AG08396 (cell line): Measurements from ENCODE around the gene LRMDA.
"Not testable (repeated sequence)": the region's sequence is repeated elsewhere in the genome, so short reads cannot be mapped to it uniquely, and the experiment has no call there.

Source experiments
- DNase-seq: peaks from one replicate; pipeline ENCODE4 v3.0.0; 2012; ENCODE audit warnings: low spot score, mixed read lengths

LRMDA gene

DNA sequence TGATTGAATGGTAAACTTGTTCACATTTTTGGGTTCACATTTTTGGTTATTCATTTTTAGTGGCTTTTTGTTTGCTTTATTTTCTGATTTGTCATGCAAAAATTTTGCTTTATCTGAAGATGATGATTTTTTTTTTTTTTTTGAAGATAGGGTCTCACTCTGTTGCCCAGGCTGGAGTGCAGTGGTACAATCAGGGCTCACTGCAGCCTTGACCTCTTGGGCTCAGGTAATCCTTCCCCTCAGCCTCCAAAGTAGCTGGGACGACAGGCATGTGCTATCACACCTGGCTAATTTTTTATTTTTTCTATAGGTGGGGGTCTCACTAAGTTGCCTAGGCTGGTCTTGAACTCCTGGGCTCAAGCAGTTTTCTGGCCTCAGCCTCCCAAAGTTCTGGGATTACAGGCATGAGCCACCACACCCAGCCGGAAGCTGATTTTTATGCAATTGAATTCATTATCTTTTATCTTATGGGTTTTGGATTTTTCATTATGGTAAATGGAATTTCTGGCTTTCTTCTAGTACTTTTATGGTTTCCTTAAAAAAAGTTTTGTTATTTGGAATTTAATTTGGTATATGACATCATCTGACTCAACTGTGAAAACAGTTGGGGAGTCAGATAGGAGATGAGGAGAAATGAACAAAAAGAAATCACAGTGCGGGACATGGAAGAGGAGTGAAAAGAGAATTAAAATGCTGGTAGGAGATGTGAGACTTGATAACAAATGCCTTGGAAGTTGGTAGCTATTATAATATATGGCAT is 158.7 kb downstream of the LRMDA start:
- DNase-seq: no peak

DNA sequence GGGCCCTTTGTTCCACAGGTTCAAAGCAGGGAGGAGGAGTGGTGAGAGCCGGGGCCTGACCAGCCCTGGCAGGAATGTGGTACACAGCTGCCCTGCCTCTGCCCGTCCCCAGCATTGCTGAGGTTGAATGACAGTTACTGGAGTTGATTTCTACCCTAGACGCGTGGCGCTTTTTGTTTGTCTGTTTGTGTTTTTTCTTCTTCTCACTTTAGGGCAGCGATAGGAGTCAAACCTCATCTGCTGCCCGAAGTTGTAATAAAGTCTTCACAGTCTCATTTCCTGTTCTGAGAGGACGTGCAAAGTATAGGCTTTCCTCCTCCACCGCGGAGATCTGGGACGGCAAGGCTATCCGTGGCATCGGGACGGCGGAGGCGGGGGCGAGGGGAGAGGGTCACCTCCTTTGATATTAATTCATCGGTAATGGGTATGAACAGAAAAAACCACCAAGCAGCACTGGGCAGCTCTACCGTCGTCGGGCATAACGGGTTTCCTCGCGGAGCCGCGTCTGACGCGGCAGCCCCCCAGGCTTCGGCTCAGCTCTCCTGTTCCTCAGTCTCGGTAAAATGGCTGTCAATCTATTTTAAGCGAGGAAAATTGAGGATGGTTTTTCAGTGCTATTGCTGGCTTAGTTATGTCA is 160.8 kb downstream of the LRMDA start:
- DNase-seq: no peak

DNA sequence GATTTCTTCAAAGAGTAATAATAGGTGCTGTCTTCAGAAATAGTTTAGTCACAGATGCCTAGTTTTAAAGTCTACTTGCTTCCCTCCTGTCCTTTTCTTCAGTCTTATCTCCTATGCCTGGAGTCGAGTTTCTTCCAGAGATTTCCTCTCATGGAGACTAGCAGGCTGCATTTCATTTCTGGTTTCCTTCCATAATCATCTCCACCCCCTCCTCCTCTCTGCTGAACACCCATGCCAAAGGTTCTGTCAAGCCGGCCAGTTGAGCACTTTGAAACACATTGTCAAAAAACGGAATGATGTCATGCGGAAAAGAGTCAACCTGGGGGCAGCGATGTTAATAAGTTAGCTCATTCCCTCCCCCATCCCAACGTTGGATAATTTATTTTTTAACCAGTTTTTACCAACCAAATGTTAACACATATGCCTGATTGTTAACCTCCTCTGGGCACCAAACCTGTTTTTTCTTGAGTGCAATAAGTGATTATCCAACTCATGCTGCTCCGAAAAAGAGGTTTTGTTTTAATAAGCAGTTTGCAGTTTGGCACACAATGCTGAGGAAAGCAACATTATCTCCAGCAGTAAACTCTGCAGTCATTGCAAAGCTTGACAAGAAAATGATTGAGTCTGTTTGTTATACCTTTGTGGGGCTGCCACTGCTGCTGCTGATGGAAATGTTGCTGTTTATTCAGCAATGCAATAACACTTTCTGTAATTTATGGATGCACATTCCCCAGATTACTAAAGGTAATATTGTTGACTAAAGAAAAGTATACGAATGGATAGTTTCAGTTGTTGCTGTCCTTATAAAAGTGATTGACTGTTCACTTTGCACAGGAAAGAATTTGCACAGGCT is 161.6 kb downstream of the LRMDA start:
- DNase-seq: no peak

DNA sequence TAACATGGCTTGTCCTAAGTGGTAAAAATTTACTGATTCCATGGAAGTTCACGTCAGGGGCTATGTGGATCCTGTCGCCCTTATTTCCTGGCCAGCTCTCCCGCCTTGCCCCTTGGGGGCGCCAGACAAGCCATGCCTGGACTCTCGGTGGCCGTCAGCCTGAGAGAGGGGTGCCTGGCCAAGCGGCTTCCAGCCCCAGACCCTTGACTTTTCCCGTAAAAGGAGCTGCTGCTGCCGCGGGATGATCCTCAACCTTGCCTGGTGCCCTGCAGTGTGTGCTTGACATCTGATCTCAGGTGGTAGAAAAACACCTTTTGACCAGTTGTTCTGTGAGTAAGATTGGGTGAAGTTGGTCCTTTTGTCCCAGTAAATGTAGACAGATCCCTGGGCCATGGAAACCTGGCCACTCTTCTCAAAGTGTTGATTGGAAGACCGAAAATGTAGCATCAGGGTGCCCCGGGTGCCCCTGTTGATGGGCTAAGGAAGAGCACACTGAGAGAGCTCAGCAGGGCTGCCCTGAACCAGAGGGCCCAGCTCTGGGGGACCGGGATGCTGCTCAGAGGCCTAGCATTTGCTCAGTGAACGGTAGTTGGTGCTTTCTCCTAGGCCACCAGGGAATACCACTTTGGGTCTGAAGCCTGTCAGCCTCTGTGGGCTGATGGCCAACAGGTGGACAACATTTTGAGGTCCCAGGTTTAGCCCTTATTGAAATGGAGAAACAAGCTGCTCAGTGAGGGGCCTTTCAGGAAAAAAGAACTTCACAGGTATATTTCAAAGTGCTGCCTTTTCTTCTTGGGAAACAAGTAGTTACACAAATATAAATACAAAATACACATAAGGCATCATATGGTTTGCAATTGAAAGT is 162.5 kb downstream of the LRMDA start:
- no peak for DNase-seq

DNA sequence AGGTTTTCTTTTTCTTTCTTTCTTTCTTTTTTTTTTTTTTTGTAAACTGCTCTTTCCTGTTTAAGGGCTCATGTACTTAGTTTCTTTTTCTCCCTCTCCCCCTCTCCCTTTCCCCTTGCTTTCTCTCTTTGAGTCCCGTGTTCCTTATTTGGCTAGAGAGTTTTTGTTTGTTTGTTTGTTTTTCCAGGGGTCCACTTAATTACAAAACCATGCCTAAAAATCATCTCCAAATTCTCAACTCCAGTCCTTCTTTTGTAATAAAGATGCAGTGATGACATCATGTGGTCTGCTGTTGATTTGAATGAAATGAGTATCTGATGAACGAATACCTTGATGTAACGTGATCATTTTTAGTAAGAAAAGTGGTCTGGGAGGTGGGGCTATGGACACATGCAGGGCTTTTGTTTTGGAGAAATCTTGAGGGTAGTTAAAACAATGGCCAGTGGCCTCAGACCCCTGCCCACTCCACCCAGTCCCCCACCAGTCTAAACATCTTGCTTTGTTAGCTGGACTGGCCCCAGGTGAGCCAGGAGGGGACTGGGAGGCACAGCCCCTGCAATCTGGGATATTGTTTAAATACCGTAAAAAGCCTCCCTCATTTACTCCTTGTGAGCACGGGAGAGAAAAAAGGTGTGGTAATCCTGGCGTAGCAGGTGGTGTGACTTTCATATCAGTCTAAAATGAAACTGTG is 165.7 kb downstream of the LRMDA start:
- DNase-seq: no peak

DNA sequence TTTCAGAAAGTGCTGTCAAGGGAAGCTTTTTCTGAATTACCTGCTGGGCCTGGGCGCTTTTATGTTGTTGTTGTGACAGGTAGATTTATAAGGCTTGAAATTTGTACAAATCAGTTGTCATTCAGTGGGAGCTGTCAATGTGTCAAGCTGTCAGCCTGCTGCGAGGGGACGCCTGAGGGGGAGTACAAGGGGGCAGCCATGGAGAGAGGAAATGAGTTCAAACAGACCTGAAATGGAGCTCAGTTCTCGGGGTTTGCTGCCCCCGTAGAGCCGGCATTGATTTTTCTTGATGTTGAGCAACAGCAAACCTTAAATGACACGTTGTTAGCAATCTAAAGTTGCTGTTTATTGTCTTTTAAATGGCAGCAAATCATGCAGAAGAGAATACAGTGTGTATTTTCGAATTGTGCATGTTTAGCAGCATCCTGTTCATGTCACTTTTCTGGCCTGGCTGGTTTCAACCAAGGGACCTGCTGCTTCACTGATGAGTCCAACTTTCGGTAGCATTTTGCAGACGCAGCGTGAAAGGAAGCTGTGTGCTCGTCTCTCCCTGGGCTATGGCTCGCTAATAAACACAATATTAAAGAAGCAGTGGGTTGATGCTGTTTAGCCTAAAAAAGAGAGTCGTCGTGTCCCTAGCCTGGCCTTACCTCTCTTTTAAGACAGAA is 166.5 kb downstream of the LRMDA start:
- no peak for DNase-seq

DNA sequence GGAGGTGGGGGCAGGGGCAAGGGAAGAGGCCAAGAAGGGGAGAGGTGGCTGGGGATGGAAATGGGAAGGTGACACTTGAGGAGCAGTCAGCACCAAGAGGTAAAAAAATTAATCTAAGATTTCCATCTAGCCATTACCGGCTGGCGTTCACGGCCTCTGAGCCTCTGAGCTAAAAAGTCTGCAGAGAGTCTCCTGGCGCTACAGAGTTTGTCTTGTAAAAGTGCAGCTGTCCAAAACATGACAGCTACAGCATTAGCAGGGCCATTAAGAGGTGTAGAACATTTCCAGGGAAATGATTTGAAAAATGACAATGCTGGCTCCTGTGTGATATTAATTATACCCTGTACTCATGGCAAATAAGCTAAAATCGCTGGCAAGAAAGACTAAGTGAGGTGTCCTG is 167.6 kb downstream of the LRMDA start:
- DNase-seq: no peak

DNA sequence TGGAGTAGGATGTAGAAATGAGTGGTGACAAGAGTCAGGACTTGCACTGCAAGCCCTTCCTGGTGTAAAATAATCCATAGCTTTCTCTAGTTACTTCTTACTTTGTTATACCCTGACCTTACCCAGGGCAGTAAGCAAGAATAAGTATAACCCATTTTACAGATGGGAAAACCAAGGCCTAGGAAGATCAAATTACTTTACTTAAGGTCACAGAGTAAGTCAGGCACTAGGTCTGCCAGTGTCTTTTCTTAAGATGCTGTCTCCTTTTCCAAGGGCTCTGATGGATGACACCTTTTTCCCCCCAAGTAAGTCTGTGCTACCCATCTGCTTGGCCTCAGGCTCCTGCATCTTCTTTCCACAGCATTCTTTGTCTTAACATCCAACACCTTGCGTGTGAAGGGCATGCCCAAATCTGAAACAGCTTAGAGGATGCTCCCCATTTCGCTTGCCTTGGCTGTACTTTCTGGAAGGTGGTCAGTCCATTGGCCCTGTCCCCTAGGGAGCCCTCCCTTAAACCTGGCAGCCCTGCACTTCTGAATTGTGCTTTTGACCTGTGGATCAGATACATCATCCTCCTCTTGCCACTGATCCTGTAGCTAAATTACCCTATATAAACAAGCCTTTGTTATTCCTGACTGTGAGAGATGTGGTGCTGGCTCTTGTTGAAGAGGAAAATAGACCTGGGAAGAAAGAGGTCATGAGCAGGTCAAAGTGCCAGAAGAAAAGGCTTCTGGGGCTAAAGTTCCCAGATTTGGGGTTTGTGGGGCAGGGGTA is 168.6 kb downstream of the LRMDA start:
- no peak for DNase-seq

DNA sequence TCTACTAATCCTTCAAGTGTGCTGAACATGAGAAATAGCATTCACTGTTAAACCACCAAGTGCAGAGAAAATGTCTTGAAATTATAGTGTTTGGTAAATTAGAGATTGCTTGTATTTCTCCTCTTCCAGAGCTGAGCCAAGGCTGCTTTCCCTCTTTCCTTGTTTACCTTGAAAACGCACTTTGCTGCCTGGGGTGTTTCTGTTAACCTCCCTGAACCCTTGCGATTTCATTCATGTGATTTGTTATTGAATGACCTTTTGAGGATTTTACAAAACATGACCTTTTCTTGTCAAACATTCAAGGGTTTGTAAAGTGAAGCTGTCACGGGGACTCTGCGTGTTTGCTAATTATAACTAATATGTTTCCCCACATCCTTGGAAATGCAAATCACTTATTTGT is 169.4 kb downstream of the LRMDA start:
- DNase-seq: no peak

DNA sequence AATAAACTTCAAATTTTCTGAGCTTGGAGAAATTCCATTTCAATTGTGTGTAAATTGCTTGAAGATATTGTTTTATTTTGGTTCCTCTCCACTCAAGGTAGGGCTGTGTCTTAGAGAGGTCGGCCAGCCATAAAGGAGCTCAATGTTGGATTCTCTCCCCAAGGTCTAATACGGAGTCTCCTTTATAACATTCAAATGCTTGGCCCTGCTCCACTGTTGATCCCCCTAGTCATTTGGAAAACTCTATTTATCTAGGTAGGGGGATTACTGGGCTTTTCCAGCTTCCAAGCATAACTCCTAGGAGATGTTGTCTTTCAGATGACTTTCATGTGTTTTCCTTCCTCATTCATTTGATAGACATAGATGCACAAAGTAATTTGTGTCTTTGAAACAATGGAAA is 170.9 kb downstream of the LRMDA start:
- no peak for DNase-seq

DNA sequence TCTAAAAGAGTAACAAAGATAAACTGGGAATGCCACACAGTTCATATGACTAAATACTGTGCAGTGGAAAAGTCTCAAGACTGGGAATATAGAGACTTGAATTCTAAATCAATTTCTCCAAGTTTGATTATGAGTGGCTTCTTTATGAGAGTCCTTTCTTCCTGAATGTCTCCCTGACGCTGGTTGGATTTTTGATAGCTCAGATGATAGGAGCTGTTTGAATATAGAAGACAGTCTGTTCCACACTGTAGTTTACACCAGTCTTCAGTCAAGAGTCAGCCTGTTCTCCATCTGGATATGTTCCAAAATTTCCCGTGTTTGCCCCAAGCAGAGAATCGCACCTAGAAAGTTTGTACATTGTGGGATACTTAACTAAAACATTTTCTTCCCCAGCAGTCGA is 173.7 kb downstream of the LRMDA start:
- no peak for DNase-seq

DNA sequence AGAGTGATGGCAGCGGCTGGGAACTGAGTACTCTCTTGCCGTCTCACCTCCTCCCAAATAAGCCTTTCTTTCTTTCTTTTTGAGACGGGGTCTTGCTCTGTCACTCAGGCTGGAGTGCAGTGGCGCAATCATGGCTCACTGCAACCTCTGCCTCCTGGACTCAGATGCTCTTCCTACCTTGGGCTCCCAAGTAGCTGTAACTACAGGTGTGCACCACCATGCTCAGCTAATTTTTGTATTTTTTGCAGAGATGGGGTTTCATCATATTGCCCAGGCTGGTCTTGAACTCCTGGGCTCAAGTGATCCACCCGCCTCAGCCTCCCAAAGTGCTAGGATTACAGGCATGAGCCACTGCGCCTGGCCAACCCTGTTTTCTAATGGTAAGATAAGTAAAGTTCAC is 174.4 kb downstream of the LRMDA start:
- DNase-seq: not testable (repeated sequence)

DNA sequence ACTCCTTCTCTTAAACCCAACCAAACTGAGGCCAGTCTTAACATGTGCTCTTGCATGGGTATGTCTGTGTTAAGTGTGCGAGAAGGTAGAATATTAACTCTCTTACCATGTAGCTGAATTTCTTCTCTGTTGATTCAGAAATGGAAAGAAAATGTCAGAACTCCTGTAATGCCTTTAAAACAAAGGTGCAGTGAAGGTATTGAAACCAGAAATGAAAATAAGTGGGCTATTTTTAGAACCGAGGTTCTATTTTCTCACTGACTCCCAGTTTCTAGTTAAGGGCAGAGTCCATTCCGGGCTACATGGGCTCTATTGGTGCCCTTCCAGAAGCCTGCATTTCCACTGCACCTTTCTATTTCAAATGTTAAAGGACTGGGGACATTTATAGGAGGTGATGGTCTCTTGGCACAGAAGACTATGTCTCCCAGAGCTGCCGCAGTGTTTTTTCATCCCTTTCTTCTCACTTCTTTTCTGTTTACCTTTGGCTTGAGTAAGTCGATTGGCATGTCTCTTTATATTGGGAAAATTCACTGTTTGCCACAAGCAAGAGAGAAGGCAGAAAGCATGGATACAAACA is 174.9 kb downstream of the LRMDA start:
- no peak for DNase-seq

DNA sequence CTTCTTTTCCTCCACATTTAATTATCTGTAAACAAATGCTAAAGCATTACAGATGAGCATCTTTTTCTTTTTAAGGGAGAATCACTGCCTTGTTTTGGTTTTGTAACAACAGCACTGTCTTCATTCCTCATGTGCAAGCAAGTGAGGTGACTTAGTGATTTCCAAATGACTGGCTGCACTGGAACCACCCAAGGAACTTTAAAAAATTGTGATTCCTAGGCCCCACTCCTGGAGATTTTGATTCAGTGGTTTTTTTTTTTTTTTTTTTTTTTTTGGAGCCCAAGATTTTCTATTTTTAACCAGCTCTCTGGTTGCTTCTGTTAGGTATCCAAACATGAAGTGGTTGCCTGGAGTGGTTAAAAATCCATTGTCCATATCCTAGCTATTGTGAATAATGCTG is 176.2 kb downstream of the LRMDA start:
- DNase-seq: no peak

DNA sequence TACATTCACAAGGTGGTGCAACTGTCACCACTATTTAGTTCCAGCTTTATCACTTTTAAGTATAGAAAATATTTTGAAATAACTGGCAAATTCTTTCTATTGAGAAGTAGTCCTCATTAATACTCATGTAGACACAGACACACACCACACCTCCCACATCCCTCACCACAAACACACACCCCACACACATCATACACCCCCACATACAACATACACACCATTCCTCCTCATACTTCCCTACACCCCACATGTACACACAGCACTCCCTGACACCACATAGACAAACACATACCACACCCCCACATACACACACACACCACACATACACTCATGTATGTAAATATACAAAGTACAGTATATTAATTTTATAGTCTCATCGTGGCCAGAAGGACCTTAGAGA is 178.8 kb downstream of the LRMDA start:
- no peak for DNase-seq

DNA sequence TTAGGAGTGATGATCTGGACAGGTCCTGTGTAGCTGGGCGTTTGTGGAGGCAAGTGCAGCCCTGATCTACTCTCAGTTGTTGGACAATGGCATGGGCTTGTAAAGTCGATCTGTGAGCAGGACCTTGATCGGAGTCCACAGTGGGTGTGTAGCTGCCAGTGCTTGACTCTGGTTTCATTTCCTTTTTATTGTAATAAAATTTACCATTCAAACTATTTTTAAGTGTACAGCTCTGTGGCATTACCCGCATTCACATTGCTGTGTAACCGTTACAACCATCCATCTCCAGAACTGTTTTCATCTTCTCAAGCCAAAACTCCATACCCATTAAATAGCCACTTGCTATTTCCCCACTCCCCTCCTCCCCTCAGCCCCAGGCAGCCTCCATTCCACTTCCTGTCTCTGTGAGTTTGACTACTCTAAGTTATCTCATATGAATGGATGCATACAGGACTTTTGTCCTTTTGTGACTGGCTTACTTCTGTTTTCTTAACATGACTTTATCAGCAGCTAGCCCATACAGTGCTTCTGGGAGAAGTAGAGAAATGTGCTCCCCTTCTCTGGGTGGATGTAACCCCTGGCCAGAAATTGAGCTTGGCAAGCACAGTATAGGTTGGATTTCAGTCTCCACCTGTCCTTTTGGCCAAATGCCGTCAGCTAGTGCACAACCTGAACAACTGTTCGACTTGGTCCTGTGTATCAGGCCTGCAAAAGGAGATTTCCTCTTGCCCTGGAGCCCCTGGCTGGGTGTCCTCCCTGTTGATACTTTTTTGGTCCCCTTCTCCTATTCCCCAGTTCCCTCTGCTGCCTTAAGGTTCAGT is 180.0 kb downstream of the LRMDA start:
- no peak for DNase-seq

DNA sequence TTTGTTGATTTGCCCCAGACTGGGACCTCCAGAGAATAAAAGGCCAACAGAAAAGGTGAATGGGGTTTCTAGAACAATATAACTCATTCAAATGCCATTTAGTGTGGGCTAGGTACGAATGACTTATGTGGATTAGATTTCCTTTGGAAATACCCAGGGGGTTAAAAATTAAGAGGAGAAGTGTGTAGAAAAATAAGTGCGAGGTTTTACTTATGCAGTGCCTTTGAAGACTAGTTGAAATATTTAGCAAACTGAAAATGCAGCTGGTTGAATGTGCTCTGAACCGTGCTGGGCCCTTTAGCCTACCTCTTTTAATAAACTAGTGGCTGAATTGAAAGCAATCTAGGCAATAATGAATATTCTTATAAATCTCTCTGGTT is 180.6 kb downstream of the LRMDA start:
- no peak for DNase-seq

DNA sequence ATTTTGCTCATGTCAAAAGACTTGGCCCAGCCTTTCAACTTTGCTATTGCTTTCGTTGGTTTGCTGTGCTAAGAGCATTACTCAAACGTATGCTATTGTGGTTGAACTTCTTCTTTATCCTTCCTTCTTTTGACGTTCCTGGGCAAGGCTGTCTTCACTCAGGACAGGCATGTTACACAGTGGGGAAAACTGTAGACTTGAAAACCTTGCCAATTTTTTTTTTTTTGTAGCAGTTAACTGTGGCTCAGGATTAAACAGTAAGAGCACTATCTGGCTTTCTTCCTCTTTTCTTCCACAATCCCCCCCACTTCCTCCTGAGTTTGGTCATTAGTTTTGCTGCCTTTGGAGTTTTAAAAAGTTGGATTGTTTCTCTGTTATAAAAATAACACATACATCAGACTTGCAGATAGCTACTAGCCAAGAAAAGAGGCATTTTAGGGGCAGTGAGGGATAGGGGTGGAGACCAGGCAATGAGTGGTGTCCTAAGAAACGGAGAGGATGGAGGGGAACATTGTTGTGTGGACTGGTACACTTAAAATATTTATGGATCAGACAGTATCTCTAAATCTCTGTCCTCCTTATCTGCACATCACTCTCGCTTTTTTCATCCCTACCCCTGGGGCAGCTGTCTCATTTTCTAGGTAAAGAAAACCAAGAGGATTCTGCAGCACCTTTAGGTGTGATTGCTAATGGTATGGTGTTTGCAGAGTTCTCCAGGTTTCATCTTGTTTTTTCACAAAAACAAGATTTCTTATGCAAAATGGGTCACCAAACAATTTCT is 181.7 kb downstream of the LRMDA start:
- no peak for DNase-seq
